ENCODE data around the gene VBP1.

VBP1 gene, protein sequence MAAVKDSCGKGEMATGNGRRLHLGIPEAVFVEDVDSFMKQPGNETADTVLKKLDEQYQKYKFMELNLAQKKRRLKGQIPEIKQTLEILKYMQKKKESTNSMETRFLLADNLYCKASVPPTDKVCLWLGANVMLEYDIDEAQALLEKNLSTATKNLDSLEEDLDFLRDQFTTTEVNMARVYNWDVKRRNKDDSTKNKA

DNA sequence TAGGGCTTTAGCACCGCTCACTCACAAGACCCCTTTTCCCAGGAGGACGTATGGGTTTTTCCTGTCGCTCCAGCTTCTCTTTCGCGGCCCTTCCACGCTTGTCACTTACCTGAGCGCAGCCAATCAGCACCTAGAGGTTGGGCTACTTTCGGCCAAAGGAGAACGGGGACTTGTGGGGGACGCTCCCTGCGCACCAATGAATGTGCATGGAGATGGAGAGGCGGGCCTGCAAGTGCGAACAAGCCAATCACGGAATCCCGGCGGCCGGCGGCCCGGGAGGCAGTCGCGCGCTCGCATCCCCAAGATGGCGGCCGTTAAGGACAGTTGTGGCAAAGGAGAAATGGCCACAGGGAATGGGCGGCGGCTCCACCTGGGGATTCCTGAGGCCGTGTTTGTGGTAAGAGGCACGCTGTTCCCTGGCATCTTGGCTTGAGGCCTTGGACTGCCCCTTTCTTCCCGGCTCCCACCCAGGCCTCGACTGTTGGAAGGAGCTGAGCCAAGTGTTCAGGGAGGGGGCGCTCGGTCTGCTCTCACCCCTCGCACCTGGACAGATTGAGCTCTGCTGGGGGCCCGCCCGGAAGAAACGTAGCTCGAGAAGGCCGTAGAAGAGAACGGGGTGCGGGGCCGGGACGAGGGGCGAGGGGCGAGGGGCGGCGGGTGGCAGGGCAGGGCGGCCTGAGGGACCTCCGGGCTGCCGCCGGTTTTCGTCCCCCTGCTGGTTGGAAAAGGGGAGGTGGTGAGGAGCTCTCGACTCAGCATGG, at the start of gene VBP1:
Gene VBP1 (plus strand): TSS at position 282 of the 761 bp plus-strand sequence. CDS start 23 bp downstream, at position 305.
- H3K27ac Mint-ChIP-seq: peak within 1 kb of the TSS; percentile 95
- peaks cover 24% of the 10 kb centered on the region for H3K4me1 Mint-ChIP-seq
- TF ChIP-seq, protein P1, sequence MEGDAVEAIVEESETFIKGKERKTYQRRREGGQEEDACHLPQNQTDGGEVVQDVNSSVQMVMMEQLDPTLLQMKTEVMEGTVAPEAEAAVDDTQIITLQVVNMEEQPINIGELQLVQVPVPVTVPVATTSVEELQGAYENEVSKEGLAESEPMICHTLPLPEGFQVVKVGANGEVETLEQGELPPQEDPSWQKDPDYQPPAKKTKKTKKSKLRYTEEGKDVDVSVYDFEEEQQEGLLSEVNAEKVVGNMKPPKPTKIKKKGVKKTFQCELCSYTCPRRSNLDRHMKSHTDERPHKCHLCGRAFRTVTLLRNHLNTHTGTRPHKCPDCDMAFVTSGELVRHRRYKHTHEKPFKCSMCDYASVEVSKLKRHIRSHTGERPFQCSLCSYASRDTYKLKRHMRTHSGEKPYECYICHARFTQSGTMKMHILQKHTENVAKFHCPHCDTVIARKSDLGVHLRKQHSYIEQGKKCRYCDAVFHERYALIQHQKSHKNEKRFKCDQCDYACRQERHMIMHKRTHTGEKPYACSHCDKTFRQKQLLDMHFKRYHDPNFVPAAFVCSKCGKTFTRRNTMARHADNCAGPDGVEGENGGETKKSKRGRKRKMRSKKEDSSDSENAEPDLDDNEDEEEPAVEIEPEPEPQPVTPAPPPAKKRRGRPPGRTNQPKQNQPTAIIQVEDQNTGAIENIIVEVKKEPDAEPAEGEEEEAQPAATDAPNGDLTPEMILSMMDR (IDR thresholded peaks at IDR 0.05): peak; percentile 34
- DNase-seq: peak; percentile 82
- peaks cover 4% of the 10 kb centered on the region for H3K27me3 Mint-ChIP-seq (ENCODE audit: low read depth, poor library complexity)
- H3K9me3 Mint-ChIP-seq: peaks cover 45% of the 10 kb centered on the region
- peaks cover 27% of the 10 kb centered on the region for H3K36me3 Mint-ChIP-seq (ENCODE audit: low read depth)
- H3K4me3 Mint-ChIP-seq: peak within 1 kb of the TSS; percentile 98

DNA sequence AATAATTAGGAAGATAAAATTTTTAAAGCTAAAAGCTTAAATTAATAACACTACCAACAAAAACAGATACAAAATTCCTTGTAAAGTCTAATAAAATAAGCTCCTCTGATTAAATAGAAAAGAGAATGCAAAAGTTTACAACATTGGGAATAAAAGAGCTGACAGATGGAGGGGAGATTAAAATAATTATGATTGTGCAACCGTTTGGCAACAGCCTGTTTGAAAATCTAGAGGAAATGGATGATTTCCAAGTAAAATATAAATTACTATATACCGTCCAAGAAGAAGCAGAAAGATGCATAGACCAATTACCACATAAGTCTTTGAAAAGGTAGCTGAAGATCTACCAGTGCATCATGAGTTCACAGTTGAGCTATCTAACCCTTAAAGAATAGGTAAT, 46.4 kb upstream of the VBP1 start:
- Mint-ChIP-seq H3K27ac (no peak overlapping the region), H3K9me3 (peaks cover 23% of the 10 kb centered on the region), H3K27me3 (ENCODE audit: low read depth, poor library complexity) (no peaks in the 10 kb centered on the region), H3K4me1 (no peaks in the 10 kb centered on the region), H3K4me3 (no peak overlapping the region), H3K36me3 (ENCODE audit: low read depth) (no peaks in the 10 kb centered on the region)
- TF ChIP-seq, protein P1 (IDR thresholded peaks at IDR 0.05): no peak
- no peak for DNase-seq

DNA sequence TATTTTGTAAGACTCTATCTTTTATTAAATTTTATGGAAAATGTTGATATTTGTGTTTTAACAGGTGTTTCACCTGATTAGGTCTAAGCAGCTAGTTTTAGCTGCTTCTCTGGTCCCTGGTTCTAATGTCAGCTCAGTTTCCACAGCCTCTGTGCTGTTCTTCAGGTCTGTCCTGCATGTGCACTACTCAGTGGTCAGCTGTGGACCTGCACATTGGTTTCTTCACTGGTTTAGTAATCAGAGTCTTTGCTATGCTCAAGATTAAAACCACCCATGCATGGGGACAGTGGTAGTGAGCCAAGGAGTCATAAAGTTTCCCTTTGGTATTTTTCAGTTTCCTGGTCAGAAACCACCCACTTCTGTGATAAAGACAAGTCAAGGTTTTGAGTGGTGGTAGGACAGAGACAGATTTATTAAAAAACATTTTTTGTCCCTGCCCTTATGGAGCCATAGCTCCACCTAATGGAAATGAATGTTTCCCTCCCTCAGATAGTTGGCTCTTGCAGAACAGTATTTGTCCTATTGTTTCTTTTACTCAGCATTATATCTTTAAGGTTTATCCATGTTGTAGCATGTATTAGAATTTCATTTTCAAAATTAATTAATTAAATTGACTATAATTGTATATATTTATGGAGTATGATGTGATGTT, 36.8 kb upstream of the VBP1 start:
- TF ChIP-seq, protein P1 (IDR thresholded peaks at IDR 0.05): no peak
- no peak for DNase-seq
- Mint-ChIP-seq H3K36me3 (ENCODE audit: low read depth) (no peaks in the 10 kb centered on the region), H3K27me3 (ENCODE audit: low read depth, poor library complexity) (no peaks in the 10 kb centered on the region), H3K4me1 (no peaks in the 10 kb centered on the region), H3K4me3 (no peak overlapping the region), H3K27ac (no peak overlapping the region), H3K9me3 (peaks cover 51% of the 10 kb centered on the region)

DNA sequence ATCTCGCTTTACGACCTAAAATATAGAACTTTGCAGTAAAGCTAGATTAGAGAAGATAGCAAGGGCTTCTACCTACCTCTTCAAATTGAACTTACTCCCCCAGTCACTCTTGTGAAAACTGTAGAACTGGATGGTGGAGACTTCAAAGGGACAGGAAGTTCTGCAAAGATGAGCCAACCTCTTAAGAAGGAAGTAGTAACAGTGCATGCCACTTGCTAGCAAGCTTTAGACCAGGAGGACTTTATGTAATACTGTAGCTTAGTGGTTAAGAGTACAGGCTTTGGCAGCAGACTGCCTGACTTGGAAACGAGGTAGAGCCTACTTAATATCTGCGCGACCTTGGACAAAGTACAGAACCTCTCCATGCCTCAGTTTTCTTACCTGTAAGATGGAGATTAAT, 27.5 kb upstream of the VBP1 start:
- Mint-ChIP-seq H3K4me1 (no peaks in the 10 kb centered on the region), H3K36me3 (ENCODE audit: low read depth) (no peaks in the 10 kb centered on the region), H3K9me3 (peaks cover 85% of the 10 kb centered on the region), H3K4me3 (no peak overlapping the region), H3K27me3 (ENCODE audit: low read depth, poor library complexity) (peaks cover 3% of the 10 kb centered on the region), H3K27ac (no peak overlapping the region)
- DNase-seq: no peak
- TF ChIP-seq, protein P1 (IDR thresholded peaks at IDR 0.05): no peak

DNA sequence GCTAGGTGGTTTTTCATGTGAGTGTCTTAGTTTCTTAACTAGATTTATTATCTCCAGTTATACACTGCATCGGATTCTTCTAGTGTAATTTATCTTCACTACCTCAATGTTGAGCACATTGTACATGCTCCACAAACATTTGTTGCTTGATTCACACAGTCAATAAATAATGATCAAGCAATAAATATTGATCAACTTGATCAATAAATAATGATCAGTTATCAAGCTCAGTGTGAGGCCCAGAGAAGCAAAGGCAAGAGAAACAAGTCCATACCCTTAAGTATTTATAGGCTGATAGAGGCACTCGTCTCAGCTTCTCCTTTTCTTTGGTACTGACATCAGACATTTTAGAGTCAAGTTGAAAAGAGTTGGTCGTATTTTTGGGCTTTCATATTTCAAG, 5.1 kb upstream of the VBP1 start:
- no peak for DNase-seq
- TF ChIP-seq, protein P1 (IDR thresholded peaks at IDR 0.05): no peak
- Mint-ChIP-seq H3K36me3 (ENCODE audit: low read depth) (no peaks in the 10 kb centered on the region), H3K4me1 (peaks cover 5% of the 10 kb centered on the region), H3K4me3 (no peak overlapping the region), H3K27ac (no peak overlapping the region), H3K27me3 (ENCODE audit: low read depth, poor library complexity) (peaks cover 17% of the 10 kb centered on the region), H3K9me3 (peaks cover 20% of the 10 kb centered on the region)
